IPS-NIHi11 (cell line): ENCODE results near the gene FAM110D.
A peak's percentile ranks its signal among the peaks of the same experiment; 100 is the strongest.

ENCODE experiments used
- DNase-seq: peaks from one replicate; pipeline ENCODE4 v3.0.0; 2012; ENCODE audit warnings: mixed read lengths, low spot score

FAM110D gene

DNA sequence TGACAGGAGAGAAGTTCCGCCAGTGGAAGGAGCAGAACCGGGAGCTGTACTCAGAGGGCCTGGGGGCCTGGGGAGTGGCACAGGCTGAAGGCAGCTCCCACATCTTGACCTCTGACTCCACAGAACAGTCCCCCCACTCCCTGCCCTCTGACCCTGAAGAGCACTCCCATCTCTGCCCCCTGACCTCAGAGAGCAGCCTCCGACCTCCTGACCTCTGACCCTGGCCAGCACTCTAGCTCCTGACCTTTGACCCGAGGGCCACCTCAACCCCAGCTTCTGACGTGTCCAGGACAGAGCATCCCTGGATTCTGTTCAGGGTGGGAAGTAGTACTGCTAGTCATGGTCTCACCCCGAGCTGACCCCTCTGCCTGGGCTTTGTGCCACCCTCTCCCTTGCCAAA lies 30.5 kb downstream of the FAM110D start:
- no peak for DNase-seq

DNA sequence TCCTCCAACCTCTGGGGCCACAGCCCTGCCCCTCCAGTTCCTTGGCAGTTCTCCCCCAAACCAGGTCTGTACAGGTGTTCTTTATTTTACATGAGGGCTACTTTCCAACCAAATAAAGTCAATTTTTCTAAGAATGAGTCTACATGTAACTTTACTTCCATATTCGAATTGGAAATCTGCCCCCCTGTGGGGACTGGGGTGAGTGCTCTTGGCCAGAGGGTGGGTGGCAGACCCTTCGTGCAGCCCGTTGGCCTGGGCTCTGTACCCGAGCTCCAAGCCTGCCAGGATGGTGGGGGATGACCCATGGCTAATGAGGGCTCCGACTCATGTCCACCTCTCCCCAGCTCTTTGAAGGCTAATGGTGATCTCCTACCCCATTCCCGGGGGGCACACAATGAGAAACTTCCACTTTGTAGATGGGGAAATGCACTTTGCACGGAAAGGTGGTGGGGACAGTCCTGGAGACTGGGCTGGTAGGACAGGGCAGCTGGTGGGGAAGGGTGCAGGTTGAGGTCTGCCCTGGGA lies 30.9 kb downstream of the FAM110D start:
- no peak for DNase-seq

DNA sequence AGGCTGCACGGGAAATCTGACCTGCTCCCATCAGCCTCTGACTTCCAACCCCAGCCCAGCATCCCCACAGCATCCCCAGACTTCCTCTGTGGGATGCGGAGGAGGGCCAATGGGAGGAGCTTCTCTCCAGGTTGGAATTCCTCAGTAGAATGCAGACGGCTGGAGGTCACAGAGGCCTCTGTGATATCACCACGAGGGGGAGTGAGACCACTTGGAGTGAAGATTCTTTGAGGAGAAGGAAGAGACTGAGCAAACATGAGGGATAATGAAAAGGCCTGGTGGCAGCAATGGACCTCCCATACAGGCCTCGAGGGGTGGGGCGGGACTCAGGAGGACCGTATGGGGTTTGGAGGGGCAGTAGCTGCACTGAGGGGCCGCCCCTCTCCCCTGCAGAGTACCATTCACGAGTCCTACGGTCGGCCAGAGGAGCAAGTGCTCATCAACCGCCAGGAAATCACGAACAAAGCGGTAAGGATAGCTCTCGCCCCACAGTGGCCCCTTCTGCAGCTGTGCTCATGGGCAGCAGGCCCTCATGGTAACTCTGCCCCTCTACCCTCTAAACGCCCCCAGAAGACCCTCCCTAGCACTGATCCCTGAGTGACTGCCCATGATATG lies 31.6 kb downstream of the FAM110D start, which contains the start of gene CATSPER4:
TSS of gene CATSPER4 (plus strand) at position 230 of the 615 bp plus-strand sequence. CDS start at position 256, 26 bp downstream.
- DNase-seq: peak; percentile 96

DNA sequence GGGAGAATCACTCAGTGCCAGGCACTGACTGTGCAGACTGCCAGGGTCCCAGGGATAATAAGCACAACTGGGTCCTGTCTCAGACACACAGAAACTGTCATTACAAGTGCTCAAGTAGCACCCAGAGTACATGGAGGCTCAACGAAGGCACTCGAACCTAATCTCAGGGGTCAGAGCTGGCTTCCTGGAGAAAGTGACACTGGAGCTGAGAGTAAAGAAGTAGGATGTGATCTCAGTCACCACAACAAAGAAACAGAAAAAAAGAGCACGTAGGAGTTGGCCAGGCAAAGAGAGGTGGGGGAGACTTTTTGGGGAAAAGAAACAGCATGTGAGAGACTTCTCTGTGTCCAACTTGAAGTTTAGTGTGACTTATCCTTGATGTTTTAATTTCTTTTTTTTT lies 32.9 kb downstream of the FAM110D start:
- DNase-seq: no peak

DNA sequence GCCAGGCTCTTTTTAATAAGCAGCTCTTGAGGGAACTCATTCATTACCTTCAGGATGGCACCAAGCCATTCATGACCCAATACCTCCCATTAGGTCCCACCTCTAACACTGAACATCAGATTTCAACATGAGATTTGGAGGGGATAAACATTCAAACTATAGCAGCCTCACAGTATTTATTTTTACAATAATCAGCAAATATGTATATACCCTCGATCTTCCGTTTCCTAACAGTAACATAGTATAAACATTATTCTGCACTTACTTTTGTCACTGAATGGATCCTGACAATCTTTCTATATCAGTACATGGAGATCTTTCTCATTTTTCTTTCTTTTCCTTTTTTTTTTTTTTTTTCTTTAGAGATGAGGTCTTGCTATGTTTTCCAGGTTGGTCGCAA lies 36.9 kb downstream of the FAM110D start:
- no peak for DNase-seq

DNA sequence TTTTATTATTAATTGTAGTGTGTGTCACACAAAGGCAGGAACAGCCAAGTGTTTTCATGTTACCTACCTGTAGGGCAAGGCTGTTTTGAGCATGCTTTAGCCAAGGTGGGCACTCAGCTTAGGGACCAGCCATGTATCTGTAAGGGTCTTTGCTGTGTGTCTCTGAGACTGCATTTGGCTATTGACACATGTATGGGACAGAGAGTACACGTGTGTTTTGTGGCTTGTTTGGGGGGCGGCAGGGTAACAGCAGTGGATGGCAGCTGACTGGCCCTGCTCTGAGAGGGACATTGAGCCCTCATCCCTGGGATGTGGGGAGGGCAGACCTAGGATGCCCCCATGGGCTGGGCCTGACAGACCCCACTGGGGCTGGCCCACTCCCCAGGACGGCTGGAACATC lies 38.4 kb downstream of the FAM110D start:
- no peak for DNase-seq

DNA sequence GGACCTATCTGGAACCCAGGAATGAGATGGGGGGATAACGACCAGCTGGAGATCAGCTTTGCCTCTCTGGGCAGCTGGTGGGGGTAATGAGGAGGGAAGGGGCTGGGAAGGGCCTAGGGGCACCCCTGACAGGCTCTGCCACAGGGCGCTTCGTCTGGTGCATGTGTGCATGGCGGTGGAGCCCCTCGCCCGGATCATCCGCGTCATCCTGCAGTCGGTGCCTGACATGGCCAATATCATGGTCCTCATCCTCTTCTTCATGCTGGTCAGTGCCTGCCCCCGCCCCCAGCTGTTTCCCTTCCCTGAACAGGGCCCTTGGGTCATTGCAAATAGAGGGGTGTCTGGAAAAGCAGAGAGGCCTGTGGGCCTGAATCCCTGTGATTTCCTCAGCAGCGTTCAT lies 38.9 kb downstream of the FAM110D start:
- no peak for DNase-seq

DNA sequence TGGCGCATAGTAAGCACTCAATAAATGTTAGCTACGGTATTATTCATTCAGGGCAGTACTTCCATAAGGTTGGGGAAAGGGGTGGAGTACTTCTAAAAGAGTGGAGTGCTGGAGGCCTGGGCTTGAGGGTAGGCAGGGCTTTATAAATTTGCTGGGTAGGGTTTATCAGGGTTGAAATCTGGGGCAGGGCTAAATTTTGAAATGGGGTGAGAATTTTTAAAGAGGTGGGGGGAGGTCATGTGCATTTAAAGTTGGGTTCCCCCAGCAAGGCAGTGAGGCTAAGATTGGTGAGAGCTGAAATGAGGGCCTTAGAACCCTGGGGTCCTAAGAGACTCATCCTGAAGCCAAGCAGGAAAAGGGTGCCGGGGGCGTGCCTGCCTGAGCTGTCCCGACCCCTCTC lies 41.5 kb downstream of the FAM110D start:
- no peak for DNase-seq

DNA sequence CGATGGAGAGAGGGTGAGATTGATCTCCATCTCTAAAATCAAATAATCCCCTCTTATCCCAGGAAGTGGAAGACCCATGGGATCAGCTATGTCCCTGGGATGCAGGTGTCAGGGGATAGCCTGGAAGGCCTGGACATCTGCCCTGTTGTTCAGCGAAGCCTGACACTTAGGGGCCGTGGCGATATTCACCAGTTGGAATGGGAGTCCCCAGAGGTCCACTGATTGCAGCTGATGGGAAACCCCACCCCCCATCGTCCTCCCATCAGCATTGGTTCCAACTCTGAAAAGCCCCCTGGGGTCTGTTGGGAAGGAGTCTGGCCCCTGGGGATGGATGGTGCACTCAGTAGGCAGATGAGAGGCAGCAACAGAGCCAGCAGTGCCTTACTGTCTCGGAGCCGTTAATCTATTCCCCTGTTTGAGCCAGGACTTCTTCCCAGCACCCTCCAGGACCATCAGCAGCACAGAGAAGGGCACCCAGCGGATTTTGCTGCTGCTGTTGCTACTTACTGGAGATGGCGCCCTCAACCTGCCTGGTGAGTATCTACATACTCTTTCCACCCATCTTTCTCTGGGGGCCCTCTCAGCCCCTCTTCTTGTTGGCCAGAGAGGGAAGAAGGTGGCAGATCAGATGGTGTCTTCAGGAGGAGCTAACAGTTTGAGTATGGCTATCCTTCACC lies 44.9 kb downstream of the FAM110D start:
- DNase-seq: no peak

DNA sequence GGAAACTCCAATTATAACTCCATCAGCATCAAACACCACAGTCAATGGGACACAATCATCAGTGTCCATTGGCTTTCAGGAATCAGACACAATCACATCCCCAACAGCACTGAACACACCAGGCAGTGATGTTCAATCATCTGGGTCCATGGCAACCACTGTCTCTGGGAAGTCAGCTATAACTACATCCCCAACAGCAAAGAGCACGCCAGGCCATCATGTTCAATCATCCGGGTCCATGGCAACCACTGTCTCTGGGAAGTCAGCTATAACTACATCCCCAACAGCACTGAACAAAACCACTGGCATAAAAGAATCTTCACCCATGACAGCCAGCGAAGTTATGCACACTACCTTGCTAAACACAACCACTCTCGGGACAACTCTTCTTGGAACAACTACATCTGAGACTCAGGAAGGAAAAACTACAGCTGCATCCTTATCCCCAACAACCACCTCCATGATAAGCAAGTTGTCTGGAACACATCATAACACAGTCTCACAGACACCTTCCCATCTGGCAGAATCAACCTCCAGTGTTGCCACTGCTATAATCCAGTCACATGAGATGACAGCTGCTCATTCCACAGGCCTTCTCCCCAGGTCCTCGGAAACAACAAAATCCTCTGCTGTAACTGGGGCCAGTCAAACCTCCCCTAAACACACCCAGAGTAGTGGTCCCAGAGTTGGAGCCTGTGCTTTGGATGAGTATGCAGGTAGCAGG lies 51.4 kb downstream of the FAM110D start:
- no peak for DNase-seq

DNA sequence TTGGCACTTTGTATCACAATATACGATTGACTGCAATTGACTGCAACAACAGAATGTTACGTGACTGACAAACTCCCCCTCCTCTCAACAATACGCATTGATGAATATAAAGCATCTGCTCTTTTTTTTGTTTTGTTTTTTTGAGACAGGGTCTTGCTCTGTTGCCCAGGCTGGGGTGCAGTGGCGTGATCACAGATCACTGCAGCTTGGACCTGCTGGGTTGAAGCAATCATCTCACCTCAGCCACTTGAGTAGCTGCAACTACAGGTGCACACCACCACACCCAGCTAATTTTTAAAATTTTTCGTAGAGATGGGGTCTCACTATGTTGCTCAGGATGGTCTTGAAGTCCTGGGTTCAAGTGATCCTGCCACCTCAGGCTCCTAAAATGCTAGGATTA lies 53.8 kb downstream of the FAM110D start:
- DNase-seq: no peak

DNA sequence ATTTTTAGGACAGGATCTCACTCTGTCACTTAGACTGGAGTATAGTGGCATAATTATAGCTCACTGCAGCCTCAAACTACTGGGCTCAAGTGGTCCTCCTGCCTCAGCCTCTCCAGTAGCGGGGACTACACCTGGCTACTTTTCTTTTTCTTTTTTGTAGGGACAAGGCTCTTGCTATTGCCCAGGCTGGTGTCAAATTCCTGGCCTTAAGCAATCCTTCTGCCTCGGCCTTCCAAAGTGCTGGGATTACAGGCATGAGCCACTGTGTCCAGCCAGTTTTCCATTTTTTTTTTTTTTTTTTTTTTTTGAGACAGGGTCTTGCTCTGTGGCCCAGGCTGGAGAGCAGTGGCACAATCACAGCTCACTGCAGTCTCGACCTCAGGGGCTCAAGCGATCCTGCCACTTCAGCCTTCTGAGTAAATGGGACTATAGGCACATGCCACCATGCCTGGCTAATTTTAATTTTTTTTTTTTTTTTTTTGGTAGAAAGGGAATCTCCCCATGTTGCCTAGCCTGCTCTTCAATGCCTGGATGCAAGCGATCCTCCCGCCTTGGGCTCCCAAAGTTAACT lies 54.5 kb downstream of the FAM110D start:
- no peak for DNase-seq
